ENCODE data around the gene GOLGA2.
A peak's percentile ranks its signal among the peaks of the same experiment; 100 is the strongest.
"Not testable (repeated sequence)": the region's sequence is repeated elsewhere in the genome, so short reads cannot be mapped to it uniquely, and the experiment has no call there.

GOLGA2 gene

GRCh38 chr9:128294142-128294541 is 18.3 kb upstream of the GOLGA2 start:
- DNase-seq (ENCODE audit: low read depth, low spot score) = no peak
- H3K27ac ChIP-seq = no peak overlapping the region

GRCh38 chr9:128293091-128293490 is 17.3 kb upstream of the GOLGA2 start:
- no peak for DNase-seq (ENCODE audit: low read depth, low spot score)
- H3K27ac ChIP-seq = no peak overlapping the region

GRCh38 chr9:128292009-128292408 is 16.2 kb upstream of the GOLGA2 start:
- H3K27ac ChIP-seq = no peak overlapping the region
- DNase-seq (ENCODE audit: low read depth, low spot score) = no peak

GRCh38 chr9:128288273-128289004 is 12.6 kb upstream of the GOLGA2 start:
- H3K27ac ChIP-seq = no peak overlapping the region
- DNase-seq (ENCODE audit: low read depth, low spot score) = no peak

GRCh38 chr9:128286440-128286839 is 10.6 kb upstream of the GOLGA2 start:
- H3K27ac ChIP-seq = no peak overlapping the region
- no peak for DNase-seq (ENCODE audit: low read depth, low spot score)

- no peak for DNase-seq (ENCODE audit: low read depth, low spot score)
- no peak overlapping the region for H3K27ac ChIP-seq
These were observed 9.4 kb upstream of the GOLGA2 start for GRCh38 chr9:128285033-128285784.

- DNase-seq (ENCODE audit: low read depth, low spot score) = no peak
- no peak overlapping the region for H3K27ac ChIP-seq
These were observed 6.7 kb upstream of the GOLGA2 start for GRCh38 chr9:128282500-128282899.

GRCh38 chr9:128280084-128280622 is 4.3 kb upstream of the GOLGA2 start:
- no peak overlapping the region for H3K27ac ChIP-seq
- no peak for DNase-seq (ENCODE audit: low read depth, low spot score)

- not testable (repeated sequence) for H3K27ac ChIP-seq; DNase-seq (ENCODE audit: low read depth, low spot score)
These were observed 3.6 kb upstream of the GOLGA2 start for GRCh38 chr9:128279088-128280073.

GRCh38 chr9:128276574-128277270 is 915 bp upstream of the GOLGA2 start:
- H3K27ac ChIP-seq = peak overlapping the region; percentile 64
- no peak for DNase-seq (ENCODE audit: low read depth, low spot score)

GRCh38 chr9:128276008-128276573 is 284 bp upstream of the GOLGA2 start, which contains the start of gene SWI5:
TSS of gene SWI5 (plus strand) at chr9:128276276.
- DNase-seq (ENCODE audit: low read depth, low spot score) = peak; percentile 91
- H3K27ac ChIP-seq = peak within 1 kb of the TSS; percentile 64

- DNase-seq (ENCODE audit: low read depth, low spot score) = no peak
- H3K27ac ChIP-seq = no peak overlapping the region
These were observed 1.6 kb downstream of the GOLGA2 start for GRCh38 chr9:128274245-128274644.

- DNase-seq (ENCODE audit: low read depth, low spot score) = no peak
- H3K27ac ChIP-seq = peak overlapping the region; percentile 48
These were observed 4.3 kb downstream of the GOLGA2 start for GRCh38 chr9:128271512-128271911.

- DNase-seq (ENCODE audit: low read depth, low spot score) = peak; percentile 63
- H3K27ac ChIP-seq = peak overlapping the region; percentile 48
These were observed 4.7 kb downstream of the GOLGA2 start for GRCh38 chr9:128271112-128271511.

- H3K27ac ChIP-seq = no peak overlapping the region
- no peak for DNase-seq (ENCODE audit: low read depth, low spot score)
These were observed 8.8 kb downstream of the GOLGA2 start for GRCh38 chr9:128266868-128267590.

- H3K27ac ChIP-seq = no peak overlapping the region
- no peak for DNase-seq (ENCODE audit: low read depth, low spot score)
These were observed 10.4 kb downstream of the GOLGA2 start for GRCh38 chr9:128265348-128265847.

- no peak overlapping the region for H3K27ac ChIP-seq
- no peak for DNase-seq (ENCODE audit: low read depth, low spot score)
These were observed 13.1 kb downstream of the GOLGA2 start for GRCh38 chr9:128262687-128263086.

- no peak for DNase-seq (ENCODE audit: low read depth, low spot score)
- H3K27ac ChIP-seq = no peak overlapping the region
These were observed 15.5 kb downstream of the GOLGA2 start for GRCh38 chr9:128260340-128260739.
